Measurements from ENCODE around the gene NFIX. TPM values are rescaled to one million over a fixed set of nuclear protein-coding genes. Genes with fewer than 3 reads are reported as not detected.
"Not testable (repeated sequence)": the region's sequence is repeated elsewhere in the genome, so short reads cannot be mapped to it uniquely, and the experiment has no call there.

NFIX gene
- total RNA-seq, 2 experiments from 2014 or later: 6.3 to 8.7 TPM

- H3K4me3 Mint-ChIP-seq: no peak overlapping the region
- no peak overlapping the region for H3K27ac Mint-ChIP-seq
- peaks cover under 1% of the 10 kb centered on the region for H3K4me1 Mint-ChIP-seq
- no peaks in the 10 kb centered on the region for H3K36me3 Mint-ChIP-seq
- H3K9me3 Mint-ChIP-seq: no peaks in the 10 kb centered on the region
- no peak for DNase-seq
- peaks cover 17% of the 10 kb centered on the region for H3K27me3 Mint-ChIP-seq
Measured at GRCh38 chr19:12975221-12975741, 20.0 kb upstream of the NFIX start.

GRCh38 chr19:12976109-12976508, 19.2 kb upstream of the NFIX start:
- H3K9me3 Mint-ChIP-seq, H3K4me1 Mint-ChIP-seq, H3K27ac Mint-ChIP-seq, H3K36me3 Mint-ChIP-seq, DNase-seq, H3K4me3 Mint-ChIP-seq: not testable (repeated sequence)
- peaks cover 17% of the 10 kb centered on the region for H3K27me3 Mint-ChIP-seq

- H3K9me3 Mint-ChIP-seq: no peaks in the 10 kb centered on the region
- no peaks in the 10 kb centered on the region for H3K4me1 Mint-ChIP-seq
- H3K27me3 Mint-ChIP-seq: peaks cover 17% of the 10 kb centered on the region
- H3K36me3 Mint-ChIP-seq: no peaks in the 10 kb centered on the region
- no peak overlapping the region for H3K27ac Mint-ChIP-seq
- no peak for DNase-seq
- H3K4me3 Mint-ChIP-seq: no peak overlapping the region
Measured at GRCh38 chr19:12979974-12980373, 15.3 kb upstream of the NFIX start.

- Mint-ChIP-seq H3K36me3 (no peaks in the 10 kb centered on the region), H3K4me1 (no peaks in the 10 kb centered on the region), H3K4me3 (no peak overlapping the region), H3K9me3 (no peaks in the 10 kb centered on the region), H3K27me3 (peaks cover 10% of the 10 kb centered on the region), H3K27ac (no peak overlapping the region)
- DNase-seq: no peak
Measured at GRCh38 chr19:12982648-12983047, 12.6 kb upstream of the NFIX start.

- DNase-seq: no peak
- no peak overlapping the region for H3K27ac Mint-ChIP-seq
- H3K9me3 Mint-ChIP-seq: no peaks in the 10 kb centered on the region
- H3K4me1 Mint-ChIP-seq: no peaks in the 10 kb centered on the region
- no peaks in the 10 kb centered on the region for H3K36me3 Mint-ChIP-seq
- peaks cover 6% of the 10 kb centered on the region for H3K27me3 Mint-ChIP-seq
- no peak overlapping the region for H3K4me3 Mint-ChIP-seq
Measured at GRCh38 chr19:12983091-12983490, 12.2 kb upstream of the NFIX start.

- Mint-ChIP-seq H3K4me3 (no peak overlapping the region), H3K27ac (no peak overlapping the region), H3K36me3 (no peaks in the 10 kb centered on the region), H3K9me3 (no peaks in the 10 kb centered on the region), H3K4me1 (no peaks in the 10 kb centered on the region), H3K27me3 (peaks cover 4% of the 10 kb centered on the region)
- DNase-seq: peak; percentile 87
Measured at GRCh38 chr19:12983542-12984142, 11.6 kb upstream of the NFIX start.

- DNase-seq: no peak
- H3K4me3 Mint-ChIP-seq: no peak overlapping the region
- no peaks in the 10 kb centered on the region for H3K36me3 Mint-ChIP-seq
- no peak overlapping the region for H3K27ac Mint-ChIP-seq
- peaks cover 4% of the 10 kb centered on the region for H3K27me3 Mint-ChIP-seq
- H3K4me1 Mint-ChIP-seq: no peaks in the 10 kb centered on the region
- no peaks in the 10 kb centered on the region for H3K9me3 Mint-ChIP-seq
Measured at GRCh38 chr19:12984143-12984627, 11.1 kb upstream of the NFIX start.

GRCh38 chr19:12984683-12985048, 10.6 kb upstream of the NFIX start:
- Mint-ChIP-seq H3K36me3 (no peaks in the 10 kb centered on the region), H3K9me3 (no peaks in the 10 kb centered on the region), H3K4me3 (no peak overlapping the region), H3K4me1 (no peaks in the 10 kb centered on the region), H3K27me3 (peaks cover 4% of the 10 kb centered on the region), H3K27ac (no peak overlapping the region)
- DNase-seq: no peak

GRCh38 chr19:12985049-12985776, 10.1 kb upstream of the NFIX start:
- H3K27me3 Mint-ChIP-seq: peaks cover 4% of the 10 kb centered on the region
- H3K27ac Mint-ChIP-seq: no peak overlapping the region
- no peaks in the 10 kb centered on the region for H3K4me1 Mint-ChIP-seq
- H3K9me3 Mint-ChIP-seq: no peaks in the 10 kb centered on the region
- DNase-seq: no peak
- no peaks in the 10 kb centered on the region for H3K36me3 Mint-ChIP-seq
- no peak overlapping the region for H3K4me3 Mint-ChIP-seq

- DNase-seq: no peak
- no peaks in the 10 kb centered on the region for H3K36me3 Mint-ChIP-seq
- no peaks in the 10 kb centered on the region for H3K9me3 Mint-ChIP-seq
- H3K27me3 Mint-ChIP-seq: peaks cover 4% of the 10 kb centered on the region
- H3K27ac Mint-ChIP-seq: no peak overlapping the region
- no peaks in the 10 kb centered on the region for H3K4me1 Mint-ChIP-seq
- H3K4me3 Mint-ChIP-seq: no peak overlapping the region
Measured at GRCh38 chr19:12986726-12987125, 8.5 kb upstream of the NFIX start.

GRCh38 chr19:12987190-12987589, 8.1 kb upstream of the NFIX start:
- H3K4me3 Mint-ChIP-seq: no peak overlapping the region
- H3K27me3 Mint-ChIP-seq: peaks cover 4% of the 10 kb centered on the region
- no peak overlapping the region for H3K27ac Mint-ChIP-seq
- H3K4me1 Mint-ChIP-seq: no peaks in the 10 kb centered on the region
- DNase-seq: no peak
- H3K9me3 Mint-ChIP-seq: no peaks in the 10 kb centered on the region
- H3K36me3 Mint-ChIP-seq: no peaks in the 10 kb centered on the region

- Mint-ChIP-seq H3K27ac (no peak overlapping the region), H3K4me3 (no peak overlapping the region), H3K27me3 (peaks cover 4% of the 10 kb centered on the region), H3K9me3 (no peaks in the 10 kb centered on the region), H3K4me1 (no peaks in the 10 kb centered on the region), H3K36me3 (no peaks in the 10 kb centered on the region)
- DNase-seq: no peak
Measured at GRCh38 chr19:12987781-12988180, 7.5 kb upstream of the NFIX start.

- DNase-seq: no peak
- no peaks in the 10 kb centered on the region for H3K9me3 Mint-ChIP-seq
- peaks cover 4% of the 10 kb centered on the region for H3K27me3 Mint-ChIP-seq
- no peak overlapping the region for H3K27ac Mint-ChIP-seq
- H3K4me3 Mint-ChIP-seq: no peak overlapping the region
- no peaks in the 10 kb centered on the region for H3K36me3 Mint-ChIP-seq
- H3K4me1 Mint-ChIP-seq: peaks cover 5% of the 10 kb centered on the region
Measured at GRCh38 chr19:12990431-12990830, 4.8 kb upstream of the NFIX start.

- H3K27ac Mint-ChIP-seq: no peak overlapping the region
- no peak overlapping the region for H3K4me3 Mint-ChIP-seq
Measured at GRCh38 chr19:12990853-12991252, 4.4 kb upstream of the NFIX start.

GRCh38 chr19:12991296-12991695, 4.0 kb upstream of the NFIX start:
- H3K36me3 Mint-ChIP-seq: no peaks in the 10 kb centered on the region
- peaks cover 4% of the 10 kb centered on the region for H3K27me3 Mint-ChIP-seq
- DNase-seq: no peak
- H3K9me3 Mint-ChIP-seq: no peaks in the 10 kb centered on the region
- peaks cover 5% of the 10 kb centered on the region for H3K4me1 Mint-ChIP-seq
- no peak overlapping the region for H3K27ac Mint-ChIP-seq
- H3K4me3 Mint-ChIP-seq: no peak overlapping the region

More at GRCh38 chr19:12990853-12991252, 4.4 kb upstream of the NFIX start:
- no peak for DNase-seq
- Mint-ChIP-seq H3K4me1 (peaks cover 5% of the 10 kb centered on the region), H3K27me3 (peaks cover 4% of the 10 kb centered on the region), H3K9me3 (no peaks in the 10 kb centered on the region), H3K36me3 (no peaks in the 10 kb centered on the region)

GRCh38 chr19:12992729-12993128, 2.5 kb upstream of the NFIX start:
- H3K27me3 Mint-ChIP-seq: no peaks in the 10 kb centered on the region
- H3K27ac Mint-ChIP-seq: no peak overlapping the region
- no peaks in the 10 kb centered on the region for H3K9me3 Mint-ChIP-seq
- no peak overlapping the region for H3K4me3 Mint-ChIP-seq
- H3K4me1 Mint-ChIP-seq: peaks cover 7% of the 10 kb centered on the region
- no peak for DNase-seq
- no peaks in the 10 kb centered on the region for H3K36me3 Mint-ChIP-seq

Measured in activated naive CD8-positive, alpha-beta T cell treated with anti-CD3 and anti-CD28 coated beads for 36 hours (primary cell).